Uterus (tissue), 4 donors: ENCODE results near the gene PITPNM3. TPM values are rescaled to one million over a fixed set of nuclear protein-coding genes. Genes with fewer than 3 reads are reported as not detected.

ENCODE experiments used
- DNase-seq, 2 donors: peaks; one replicate each; pipeline ENCODE4 v3.0.0-alpha.2; 2019 to 2020
- H3K27ac ChIP-seq, 2 donors: fragments of 200-600 bp; sonication (generic); 1 replicate in 1 of 2; 2 replicates in 1 of 2; pipeline ENCODE4 v1.5.1; 2016 to 2018
- H3K27me3 ChIP-seq, 2 donors: fragments of 200-600 bp; sonication (generic); one replicate each; pipeline ENCODE4 v1.5.1; 2018 to 2019; ENCODE audit warnings: control low read depth in 1 of 2
- H3K36me3 ChIP-seq, 2 donors: fragments of 200-600 bp; sonication (generic); one replicate each; pipeline ENCODE4 v1.5.1; 2019; ENCODE audit warnings: control low read depth in 1 of 2
- H3K4me1 ChIP-seq, 2 donors: fragments of 200-600 bp; sonication (generic); one replicate each; pipeline ENCODE4 v1.5.1; 2018 to 2019; ENCODE audit warnings: control low read depth in 1 of 2
- H3K4me3 ChIP-seq, 2 donors: fragments of 200-600 bp; sonication (generic); 1 replicate in 1 of 2; 2 replicates in 1 of 2; pipeline ENCODE4 v1.5.1; 2018 to 2019; ENCODE audit warnings: mild to moderate bottlenecking in 1 of 2
- H3K9me3 ChIP-seq, 2 donors: fragments of 200-600 bp; sonication (generic); one replicate each; pipeline ENCODE4 v1.5.1; 2019; ENCODE audit warnings: control low read depth in 1 of 2
- CTCF ChIP-seq, 4 experiments: fragments of 200-600 bp in 2 of 4; fragments of 450-650 bp in 2 of 4; sonication (generic) in 2 of 4; IDR thresholded peaks; one replicate each; pipeline ENCODE4 v1.5.1; 2016 to 2019; ENCODE audit warnings: antibody characterized with exemption in 4 of 4, mild to moderate bottlenecking in 2 of 4, moderate library complexity in 1 of 4
- POLR2A ChIP-seq, 2 donors: fragments of 450-650 bp; IDR thresholded peaks; one replicate each; pipeline ENCODE4 v1.6.1; 2016; ENCODE audit warnings: antibody characterized with exemption in 2 of 2, mild to moderate bottlenecking in 1 of 2, moderate library complexity in 1 of 2
- intact Hi-C: fragments of 100-400 bp; cut with DNase I; formaldehyde crosslinking; loops from one replicate; pipeline ENCODE4 v1.15.1; 2023; ENCODE audit warnings: low total_unique reads
- total RNA-seq, 4 donors: library from RNA; depleted of rRNA in 3 of 4; stranded (reverse); fragments of >200 nt in 3 of 4; gene quantifications; one replicate each; pipeline versions ENCODE4 v1.1.0 to v1.2.4, GENCODE V29; 2014 to 2023
- donor health status: DM: yes; HTN: yes; CAD: no.

The PITPNM3 gene
- total RNA-seq, 4 donors from 2014 or later, result 0.59 to 9.3 (median 6.1) TPM

- no peak for TF ChIP-seq CTCF (IDR thresholded peaks at IDR 0.05)
- no peak for TF ChIP-seq POLR2A (IDR thresholded peaks at IDR 0.05)
- Histone ChIP-seq H3K27ac (no peak overlapping the region), H3K4me1 (no peaks in the 10 kb centered on the region), H3K4me3 (no peak overlapping the region), H3K36me3 (no peaks in the 10 kb centered on the region), H3K9me3 (no peaks in the 10 kb centered on the region), H3K27me3 (no peaks in the 10 kb centered on the region)
- DNase-seq, result no peak
- intact Hi-C loops, result no loop called here
These were observed 85.4 kb downstream of the PITPNM3 start for GRCh38 chr17:6470751-6471521.

- no peaks in the 10 kb centered on the region for H3K27me3 ChIP-seq
- no peak for TF ChIP-seq CTCF (IDR thresholded peaks at IDR 0.05)
- no peak for TF ChIP-seq POLR2A (IDR thresholded peaks at IDR 0.05)
- H3K4me3 ChIP-seq, result no peak overlapping the region
- DNase-seq, result no peak
- no peaks in the 10 kb centered on the region for H3K36me3 ChIP-seq
- H3K9me3 ChIP-seq, result no peaks in the 10 kb centered on the region
- H3K27ac ChIP-seq, result no peak overlapping the region
- no peaks in the 10 kb centered on the region for H3K4me1 ChIP-seq
- intact Hi-C loops, result no loop called here
These were observed 86.1 kb downstream of the PITPNM3 start for GRCh38 chr17:6470146-6470718.

- Histone ChIP-seq H3K4me1 (no peaks in the 10 kb centered on the region), H3K27ac (no peak overlapping the region), H3K9me3 (no peaks in the 10 kb centered on the region), H3K4me3 (no peak overlapping the region), H3K27me3 (no peaks in the 10 kb centered on the region), H3K36me3 (no peaks in the 10 kb centered on the region)
- DNase-seq, result no peak
- intact Hi-C loops, result no loop called here
- no peak for TF ChIP-seq POLR2A (IDR thresholded peaks at IDR 0.05)
- TF ChIP-seq CTCF (IDR thresholded peaks at IDR 0.05), result no peak
These were observed 88.1 kb downstream of the PITPNM3 start for GRCh38 chr17:6468051-6468790.

- Histone ChIP-seq H3K27me3 (no peaks in the 10 kb centered on the region), H3K4me1 (no peaks in the 10 kb centered on the region), H3K27ac (no peak overlapping the region), H3K36me3 (no peaks in the 10 kb centered on the region), H3K9me3 (no peaks in the 10 kb centered on the region), H3K4me3 (no peak overlapping the region)
- no peak for DNase-seq
- intact Hi-C loops, result no loop called here
- TF ChIP-seq POLR2A (IDR thresholded peaks at IDR 0.05), result no peak
These were observed 88.8 kb downstream of the PITPNM3 start for GRCh38 chr17:6467567-6467966.

- H3K9me3 ChIP-seq, result no peaks in the 10 kb centered on the region
- TF ChIP-seq POLR2A (IDR thresholded peaks at IDR 0.05), result no peak
- H3K36me3 ChIP-seq, result no peaks in the 10 kb centered on the region
- intact Hi-C loops, result no loop called here
- H3K4me1 ChIP-seq, result no peaks in the 10 kb centered on the region
- H3K27me3 ChIP-seq, result no peaks in the 10 kb centered on the region
- DNase-seq, result no peak
- H3K4me3 ChIP-seq, result no peak overlapping the region
- H3K27ac ChIP-seq, result no peak overlapping the region
These were observed 91.0 kb downstream of the PITPNM3 start for GRCh38 chr17:6465206-6466003.
